Stimulated activated CD4-positive, alpha-beta T cell treated with anti-CD3 and anti-CD28 coated beads, TNF-alpha, amount 100 ng/mL, for 48 hours (primary cell): ENCODE data around the gene SLC17A9.

Source experiments
- DNase-seq, 3 donors: peaks; one replicate each; pipeline ENCODE4 v3.0.0-alpha.2; 2020; ENCODE audit warnings: low read depth in 3 of 3

Gene SLC17A9, protein sequence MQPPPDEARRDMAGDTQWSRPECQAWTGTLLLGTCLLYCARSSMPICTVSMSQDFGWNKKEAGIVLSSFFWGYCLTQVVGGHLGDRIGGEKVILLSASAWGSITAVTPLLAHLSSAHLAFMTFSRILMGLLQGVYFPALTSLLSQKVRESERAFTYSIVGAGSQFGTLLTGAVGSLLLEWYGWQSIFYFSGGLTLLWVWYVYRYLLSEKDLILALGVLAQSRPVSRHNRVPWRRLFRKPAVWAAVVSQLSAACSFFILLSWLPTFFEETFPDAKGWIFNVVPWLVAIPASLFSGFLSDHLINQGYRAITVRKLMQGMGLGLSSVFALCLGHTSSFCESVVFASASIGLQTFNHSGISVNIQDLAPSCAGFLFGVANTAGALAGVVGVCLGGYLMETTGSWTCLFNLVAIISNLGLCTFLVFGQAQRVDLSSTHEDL

DNA sequence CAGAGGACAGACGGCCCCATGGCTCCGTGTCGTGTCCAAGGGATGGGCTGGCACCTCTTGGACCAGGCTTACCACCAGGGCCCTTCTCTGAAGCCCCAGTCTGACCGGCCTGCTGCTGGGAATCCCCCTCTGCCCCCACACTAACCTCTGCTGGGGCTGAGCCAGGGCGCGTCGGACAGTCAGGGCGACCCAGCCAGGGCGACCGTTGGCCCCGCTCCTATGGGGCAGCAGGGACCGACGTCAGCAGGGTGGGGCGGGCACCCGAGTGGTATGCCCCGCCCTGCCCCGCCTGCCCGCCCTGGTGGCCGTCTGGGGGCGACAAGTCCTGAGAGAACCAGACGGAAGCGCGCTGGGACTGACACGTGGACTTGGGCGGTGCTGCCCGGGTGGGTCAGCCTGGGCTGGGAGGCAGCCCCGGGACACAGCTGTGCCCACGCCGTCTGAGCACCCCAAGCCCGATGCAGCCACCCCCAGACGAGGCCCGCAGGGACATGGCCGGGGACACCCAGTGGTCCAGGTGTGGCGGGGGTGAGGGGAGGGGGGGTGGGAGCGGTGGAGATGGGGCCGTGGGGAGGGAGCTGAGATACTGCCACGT, at the start of gene SLC17A9:
TSS of gene SLC17A9 (plus strand) at position 337 of the 595 bp plus-strand sequence. CDS start at position 459, 122 bp downstream.
- DNase-seq: no peak

DNA sequence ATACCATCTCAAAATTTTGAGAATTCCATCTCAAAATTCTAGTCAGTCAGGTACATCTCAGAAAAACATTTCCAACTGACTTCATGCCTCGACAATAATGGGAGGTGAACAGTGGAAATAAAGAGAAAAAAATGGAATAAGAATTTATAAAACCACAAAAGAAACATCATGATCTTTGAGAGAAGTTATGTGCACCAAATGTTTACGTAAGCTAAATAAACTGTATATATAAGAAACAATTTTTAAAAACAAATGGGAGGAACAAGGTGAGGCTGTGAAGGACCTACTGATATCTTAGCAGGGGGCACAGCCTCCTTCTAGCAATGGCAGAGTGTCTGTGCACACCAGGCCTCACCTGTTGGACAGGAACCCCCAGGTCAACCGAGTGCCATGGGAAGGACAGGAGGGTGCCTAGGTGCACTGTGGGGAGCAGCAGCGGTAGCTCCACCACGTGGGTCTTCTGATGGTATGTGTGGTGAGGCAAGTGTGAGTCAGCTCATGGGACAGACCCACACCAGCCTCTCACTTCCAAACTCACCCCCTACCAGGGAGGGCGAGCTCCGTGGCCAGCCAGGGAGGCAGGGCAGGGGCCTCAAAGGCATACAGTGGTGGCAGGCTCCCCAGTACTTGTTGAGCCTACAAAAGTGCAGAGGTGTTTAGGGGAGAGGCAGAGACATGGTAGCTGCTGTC, 49.4 kb upstream of the SLC17A9 start:
- DNase-seq: no peak

DNA sequence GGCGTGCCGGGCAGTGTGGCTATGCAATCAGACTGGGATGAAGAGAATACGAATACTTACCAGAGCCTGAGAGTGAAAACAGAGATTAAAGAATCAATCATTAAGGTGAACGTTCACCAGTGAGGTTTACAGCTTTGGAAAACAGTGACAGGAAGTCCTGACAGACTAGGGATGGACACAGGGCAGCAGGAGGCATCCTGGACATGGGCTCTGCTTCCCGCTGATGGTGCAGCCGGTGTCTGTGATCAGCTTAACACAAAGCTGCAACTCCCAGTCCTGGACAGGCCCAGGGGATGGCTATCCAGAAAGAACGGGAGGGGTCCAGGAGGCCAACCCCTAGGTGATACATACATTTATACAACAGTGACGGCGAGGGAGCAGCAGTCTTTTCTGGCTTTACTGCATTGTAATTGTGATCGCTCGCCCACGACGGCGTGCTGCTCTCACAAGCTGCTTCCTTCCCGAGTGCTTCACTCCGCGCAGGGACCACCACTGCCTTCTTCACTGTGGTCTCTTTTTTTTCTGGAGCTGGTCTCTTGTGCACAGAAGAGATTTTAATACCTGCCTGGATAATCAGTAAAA, 46.9 kb upstream of the SLC17A9 start:
- no peak for DNase-seq

DNA sequence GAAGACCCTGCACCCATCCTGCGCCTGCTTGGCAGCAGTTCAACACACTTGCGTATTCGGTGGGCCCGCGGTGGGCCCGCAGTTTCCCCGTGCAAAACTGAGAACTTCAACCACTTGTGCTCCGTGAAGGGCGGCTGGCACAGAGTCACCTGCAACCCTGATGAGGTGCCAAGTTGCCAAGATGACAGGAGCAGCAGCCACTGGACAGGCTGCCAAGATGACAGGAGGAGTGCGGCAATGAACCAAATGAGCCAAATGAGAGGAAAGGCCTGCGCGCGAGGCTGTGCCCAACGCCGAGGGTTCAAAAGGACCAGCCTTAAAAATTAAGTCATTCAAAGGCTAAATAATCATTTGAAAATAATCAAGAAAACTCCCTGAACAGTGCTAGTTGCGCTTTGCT, 46.3 kb upstream of the SLC17A9 start:
- DNase-seq: no peak

DNA sequence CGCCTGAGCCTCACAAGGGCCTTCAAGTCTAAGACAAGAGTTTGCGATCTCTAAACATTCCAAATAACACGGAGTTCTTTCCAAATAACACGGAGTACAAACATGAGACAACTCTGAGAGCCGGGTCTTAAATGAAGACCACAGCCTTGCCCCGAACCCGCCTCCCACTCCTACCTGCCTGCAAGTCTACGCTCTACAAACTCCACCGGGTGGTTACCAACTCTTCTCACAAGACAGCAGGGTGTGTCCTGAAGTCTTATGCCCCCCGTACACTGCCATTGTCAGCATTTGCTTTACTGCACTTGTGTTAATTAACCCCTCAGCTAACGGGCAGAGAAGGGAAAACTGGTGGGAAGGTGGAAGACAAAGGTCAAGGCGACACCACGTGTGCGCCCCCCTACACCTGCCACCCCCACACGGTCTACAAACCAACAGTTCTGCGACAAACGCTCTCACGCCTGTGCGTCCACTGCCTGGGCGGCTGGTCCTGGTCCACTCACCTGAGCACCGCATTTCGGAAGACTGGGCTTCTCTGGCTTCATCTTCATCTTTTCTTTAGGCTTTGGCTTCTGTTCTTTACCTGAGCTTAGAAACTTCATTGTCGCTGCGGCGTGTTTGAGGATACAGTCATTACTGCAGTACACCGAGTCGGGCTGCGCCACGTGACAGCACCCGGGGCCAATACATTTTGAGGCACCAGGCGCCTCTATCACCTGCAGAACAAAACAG, 45.7 kb upstream of the SLC17A9 start:
- no peak for DNase-seq

DNA sequence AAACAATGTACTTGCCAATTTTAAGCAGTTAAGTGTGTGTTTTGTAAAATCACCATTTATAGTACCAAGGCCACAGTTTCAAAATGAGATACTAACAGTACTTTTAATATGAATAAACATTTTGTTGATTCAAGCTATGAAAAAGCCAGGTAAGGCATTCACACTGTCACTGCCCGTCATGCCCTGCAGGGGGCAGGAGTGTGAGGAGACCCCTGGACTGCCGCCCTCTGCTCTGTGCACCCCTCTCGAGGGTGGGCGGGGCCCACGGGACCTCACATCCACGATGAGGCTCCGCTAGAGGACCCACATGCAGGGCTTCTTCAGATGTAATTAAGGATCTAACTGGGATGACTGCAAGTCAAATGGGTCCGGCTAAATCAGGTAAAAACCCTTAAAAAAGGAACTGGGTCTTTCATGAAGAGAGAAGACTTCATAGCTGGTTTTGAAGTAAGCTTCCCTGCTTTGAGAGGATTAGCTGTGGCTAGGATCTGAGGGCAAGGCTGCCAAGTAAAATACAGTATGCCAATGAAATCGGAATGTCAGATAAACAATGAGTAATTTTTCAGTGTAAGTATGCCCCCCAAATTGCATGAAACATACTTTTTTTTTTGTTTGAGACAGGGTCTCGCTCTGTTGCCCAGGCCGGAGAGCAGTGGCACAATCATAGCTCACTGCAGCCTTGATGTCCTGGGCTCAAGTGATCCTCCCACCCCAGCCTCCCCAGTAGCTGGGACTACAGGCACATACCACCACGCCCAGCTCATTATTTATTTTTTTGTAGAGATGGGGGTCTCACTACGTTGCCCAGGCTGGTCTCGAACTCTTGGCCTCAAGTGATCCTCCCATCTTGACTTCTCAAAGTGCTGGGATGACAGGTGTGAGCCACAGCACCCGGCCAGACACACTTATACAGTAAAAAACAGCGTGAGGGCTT, 44.9 kb upstream of the SLC17A9 start:
- DNase-seq: no peak

DNA sequence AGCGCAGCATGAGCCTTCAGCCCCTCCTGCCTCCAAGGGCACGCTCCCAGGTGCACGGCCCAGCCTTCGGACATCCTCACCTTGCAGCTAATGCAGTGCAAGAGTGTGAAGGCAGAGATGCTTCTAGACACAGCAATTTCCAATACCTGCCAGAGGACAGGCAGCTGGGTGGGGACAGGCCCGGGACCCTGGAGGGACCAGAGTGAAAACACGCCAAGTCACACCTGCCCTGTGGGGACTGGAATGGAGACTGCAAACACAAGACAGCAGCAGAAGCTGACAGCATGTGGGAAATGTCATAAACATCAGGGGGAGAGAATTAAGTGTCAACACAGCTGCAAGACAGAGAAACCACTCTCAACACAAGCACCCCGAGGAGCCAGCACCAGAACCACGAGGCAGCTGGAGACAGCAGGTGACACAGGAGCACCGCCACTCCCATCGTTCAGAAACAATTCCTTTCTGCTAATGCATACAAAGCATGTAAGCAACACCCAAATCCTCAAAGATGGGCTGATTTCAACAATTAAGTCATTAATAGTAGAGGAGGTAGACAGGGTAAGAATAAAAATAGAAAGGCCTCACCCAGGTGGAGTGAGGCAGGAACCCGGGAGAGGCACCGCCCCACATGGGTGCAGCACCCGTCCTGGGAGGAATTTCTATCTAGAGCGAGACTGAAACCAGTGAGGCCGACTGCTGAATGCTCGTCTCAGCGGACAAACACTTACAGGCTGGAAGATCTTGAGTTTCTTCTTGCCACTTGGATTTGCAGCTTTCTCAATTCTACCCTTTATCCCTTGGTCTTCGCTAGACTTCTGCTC, 43.3 kb upstream of the SLC17A9 start:
- no peak for DNase-seq

DNA sequence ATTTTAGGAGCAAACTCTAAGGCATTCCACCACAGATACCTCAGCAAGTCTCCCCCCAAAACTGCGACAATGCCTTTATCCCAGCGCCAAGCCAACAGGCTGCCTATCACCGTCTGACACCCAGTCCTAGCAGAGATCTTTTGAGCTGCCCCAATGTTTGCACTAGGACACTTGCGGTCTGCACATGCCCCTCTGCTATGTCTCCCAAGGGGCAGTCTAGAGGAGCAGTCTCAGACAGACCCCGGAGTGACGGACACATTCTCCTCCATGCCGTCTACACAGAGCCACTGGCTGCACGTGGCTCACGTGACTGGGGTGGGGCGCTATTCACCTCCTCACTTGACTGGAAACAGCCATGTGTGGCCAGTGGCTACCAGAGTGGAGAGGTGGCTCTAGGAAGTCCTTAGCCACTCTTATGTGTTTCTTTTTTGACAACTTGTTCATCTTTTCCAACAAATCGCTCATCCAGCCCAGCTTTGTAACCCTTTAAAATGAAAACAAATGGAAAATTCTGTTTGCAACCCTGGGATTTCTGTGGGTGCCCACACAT, 42.2 kb upstream of the SLC17A9 start:
- DNase-seq: no peak

DNA sequence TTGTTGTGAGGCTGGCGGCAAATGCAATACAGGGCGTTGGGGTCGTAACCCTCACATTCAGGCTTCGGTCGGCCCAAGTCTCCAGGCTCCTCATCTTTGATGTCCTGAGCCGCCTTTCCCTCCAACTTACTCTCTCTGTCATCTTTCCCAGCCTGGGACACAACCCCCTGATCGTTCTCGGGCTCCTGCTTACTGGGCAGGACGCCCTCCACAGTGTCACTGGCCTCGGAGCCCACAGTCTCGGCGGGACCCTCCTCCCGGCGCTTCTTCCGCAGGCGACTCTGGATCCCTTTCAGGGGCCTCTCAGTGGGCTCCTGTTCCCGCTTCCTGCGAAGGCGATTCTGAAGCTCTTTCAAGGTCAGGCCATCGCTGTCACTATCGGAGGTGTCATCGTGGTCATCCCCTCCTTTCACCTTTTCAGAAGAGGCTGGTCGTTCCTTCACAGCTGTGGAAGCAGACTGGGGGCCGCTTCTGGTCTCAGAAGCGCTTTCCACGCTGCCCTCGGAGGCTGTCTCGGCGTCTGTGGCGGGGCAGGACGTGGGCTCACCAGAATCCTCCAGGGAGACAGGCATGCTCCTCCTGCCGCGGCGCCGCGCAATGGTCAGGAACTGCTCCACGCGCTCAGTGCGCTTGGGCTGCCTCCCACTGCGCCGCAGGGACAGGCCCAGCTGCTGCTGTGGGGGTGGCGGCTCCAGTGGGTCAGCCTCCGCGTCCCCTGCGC, 41.6 kb upstream of the SLC17A9 start:
- DNase-seq: no peak

DNA sequence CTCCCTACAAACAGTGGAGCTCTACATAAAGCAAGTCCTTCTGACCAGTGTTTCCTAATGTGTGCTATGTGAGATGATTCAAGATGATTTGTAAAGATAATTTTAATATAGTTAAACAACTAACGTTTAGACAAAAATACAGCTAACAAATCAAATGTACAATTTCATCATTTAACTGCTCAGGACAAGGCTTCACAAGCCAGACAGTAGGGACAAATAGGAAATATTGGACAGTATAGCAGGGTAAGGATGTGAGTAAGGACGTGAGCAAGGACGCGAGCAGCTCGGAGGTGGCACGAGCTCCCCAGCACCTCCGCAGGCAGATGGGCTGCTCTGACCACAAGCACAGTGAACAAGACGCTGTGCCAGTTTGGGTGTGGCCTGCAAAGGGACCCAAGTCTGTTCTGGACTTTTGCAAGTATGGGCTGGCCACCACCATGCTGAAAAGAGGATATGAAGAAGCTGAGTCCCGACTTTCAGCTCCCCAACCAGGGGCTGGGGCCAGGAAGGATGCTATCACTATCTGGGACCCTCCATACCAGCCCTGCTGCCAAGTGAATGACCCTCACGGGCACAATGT, 40.7 kb upstream of the SLC17A9 start:
- DNase-seq: no peak

DNA sequence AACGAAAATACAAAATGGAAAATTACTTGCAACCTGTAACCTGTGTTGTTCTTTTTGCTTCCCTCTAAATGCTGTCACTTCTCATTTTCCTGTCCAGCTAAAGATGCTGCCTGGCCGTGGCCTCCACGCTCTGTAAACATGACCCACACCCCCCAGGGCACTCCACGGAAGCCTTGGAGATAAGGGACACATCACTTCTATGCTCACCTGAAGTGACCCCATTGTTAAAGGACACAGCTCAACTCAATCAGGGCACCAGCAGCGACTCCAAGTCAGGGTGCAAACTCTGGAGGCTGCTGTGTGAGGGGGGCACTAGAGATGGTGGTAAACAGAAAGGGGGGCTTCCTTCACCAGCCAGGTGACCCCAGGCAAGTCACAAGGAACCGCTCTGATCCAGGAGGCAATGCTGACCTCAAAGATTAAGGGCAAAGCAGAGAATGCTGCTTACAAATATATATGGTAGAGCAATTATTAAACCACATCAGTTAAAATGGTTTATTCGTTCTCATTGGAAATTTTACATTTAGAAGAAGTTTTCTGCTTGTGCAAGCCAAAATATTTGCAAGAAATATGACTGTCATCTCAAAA, 39.4 kb upstream of the SLC17A9 start:
- DNase-seq: no peak

DNA sequence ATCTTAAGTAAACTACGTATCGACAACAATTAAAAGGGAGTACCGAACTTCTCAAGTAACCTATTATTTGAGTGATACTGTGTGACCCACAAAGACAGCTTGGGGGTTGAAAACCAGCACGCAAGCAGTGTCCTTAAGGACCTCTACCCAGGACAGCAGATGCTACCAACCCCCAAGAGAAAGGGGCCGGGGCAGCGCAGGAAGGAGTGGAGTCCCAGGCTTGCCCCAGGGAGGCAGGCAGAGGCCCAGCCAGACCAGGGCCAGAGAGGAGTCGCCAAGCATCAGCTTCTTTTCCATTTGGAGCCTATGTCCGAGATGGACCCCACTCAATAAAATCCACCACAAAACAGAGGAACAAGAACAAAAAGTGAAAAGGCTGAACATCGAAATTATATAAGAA, 38.1 kb upstream of the SLC17A9 start:
- DNase-seq: no peak

DNA sequence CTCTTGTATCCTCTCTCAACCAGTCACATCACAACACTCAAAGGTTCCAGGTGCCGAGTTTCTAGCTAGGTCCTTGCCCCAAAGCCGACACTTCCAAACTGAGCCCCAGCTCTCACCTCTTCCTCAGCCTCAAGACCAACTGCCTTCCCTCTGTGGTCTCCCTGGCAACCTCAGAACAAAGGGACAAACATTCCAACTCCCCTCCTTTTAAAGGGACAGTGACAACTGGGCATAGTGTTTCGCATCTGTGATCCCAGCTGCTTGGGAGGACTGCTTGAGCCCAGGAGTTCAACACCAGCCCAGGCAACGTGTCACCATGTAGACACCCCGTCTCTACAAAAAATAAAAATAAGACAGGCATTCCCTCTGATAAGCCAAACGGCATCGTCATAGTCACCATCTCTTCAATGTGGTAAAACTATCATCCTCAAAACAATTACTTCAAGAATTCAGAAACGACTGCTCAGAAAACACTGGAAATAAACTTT, 37.5 kb upstream of the SLC17A9 start:
- no peak for DNase-seq

DNA sequence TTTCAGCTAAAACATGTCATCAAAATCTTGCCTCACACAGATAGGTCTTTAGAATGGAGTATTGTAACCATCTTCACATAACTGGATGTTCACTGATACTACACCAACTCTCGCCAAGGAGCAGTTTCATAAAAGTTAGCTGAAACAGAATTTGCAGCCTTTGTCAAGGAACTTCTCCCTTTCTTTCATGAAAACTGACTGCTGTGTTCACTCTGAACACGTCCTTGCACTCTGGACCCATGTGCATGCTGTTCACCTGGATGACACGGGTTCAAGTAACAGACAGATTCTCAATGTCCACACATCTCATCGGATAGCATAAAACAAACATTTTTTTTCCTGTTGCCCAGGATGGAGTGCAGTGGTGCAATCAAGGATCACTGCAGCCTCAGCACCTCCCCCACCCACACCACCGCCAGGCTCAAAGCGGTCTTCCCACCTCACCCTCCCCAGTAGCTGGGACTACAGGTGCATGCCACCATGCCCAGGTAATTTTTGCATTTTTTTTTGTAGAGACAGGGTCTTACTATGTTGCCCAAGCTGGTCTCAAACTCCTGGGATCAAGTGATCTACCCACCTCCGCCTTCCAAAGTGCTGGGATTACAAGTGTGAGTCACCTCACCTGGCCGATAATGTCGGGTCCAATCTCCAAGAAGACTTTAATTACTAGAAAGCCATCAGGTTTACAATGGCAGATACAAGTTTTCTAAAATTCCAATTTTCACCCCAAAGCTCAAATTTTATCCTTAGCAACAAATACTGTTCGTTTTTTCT, 35.6 kb upstream of the SLC17A9 start:
- DNase-seq: no peak

DNA sequence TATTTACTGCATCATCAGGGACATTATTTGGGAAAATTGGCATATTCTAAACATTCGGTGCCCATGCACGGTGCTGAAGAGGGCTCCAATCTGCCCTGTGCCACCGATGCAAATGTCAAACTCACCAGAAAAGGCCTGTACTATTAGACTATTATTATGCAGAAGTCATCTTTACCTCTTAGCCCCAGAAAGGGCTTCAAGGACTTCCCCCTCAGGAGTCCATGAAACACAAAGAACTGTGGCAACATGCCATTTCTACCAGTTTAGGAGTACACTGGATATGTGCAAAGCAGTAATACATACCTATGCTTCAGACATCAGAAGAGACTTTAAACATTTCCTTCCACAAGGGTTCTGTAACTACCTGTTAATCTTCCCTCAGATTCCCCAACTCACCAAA, 34.8 kb upstream of the SLC17A9 start:
- DNase-seq: no peak

DNA sequence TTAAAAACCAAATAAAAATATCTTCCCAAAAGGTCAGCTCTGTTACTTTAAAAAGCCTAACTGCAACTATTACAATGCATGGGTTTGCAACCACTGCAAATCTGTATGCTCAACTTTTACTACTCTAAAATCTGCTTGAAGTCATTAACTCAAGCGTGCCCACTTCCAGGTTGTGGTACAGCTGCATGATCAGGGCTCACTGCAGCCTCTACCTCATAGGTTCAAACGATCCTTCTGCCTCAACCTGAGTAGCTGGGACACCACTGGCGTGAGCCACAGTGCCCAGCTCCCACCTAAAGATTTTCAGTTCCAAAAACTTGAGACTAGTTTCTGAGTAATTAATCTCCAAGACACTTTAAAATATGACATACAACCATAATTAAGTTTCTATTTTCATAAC, 34.4 kb upstream of the SLC17A9 start:
- no peak for DNase-seq

DNA sequence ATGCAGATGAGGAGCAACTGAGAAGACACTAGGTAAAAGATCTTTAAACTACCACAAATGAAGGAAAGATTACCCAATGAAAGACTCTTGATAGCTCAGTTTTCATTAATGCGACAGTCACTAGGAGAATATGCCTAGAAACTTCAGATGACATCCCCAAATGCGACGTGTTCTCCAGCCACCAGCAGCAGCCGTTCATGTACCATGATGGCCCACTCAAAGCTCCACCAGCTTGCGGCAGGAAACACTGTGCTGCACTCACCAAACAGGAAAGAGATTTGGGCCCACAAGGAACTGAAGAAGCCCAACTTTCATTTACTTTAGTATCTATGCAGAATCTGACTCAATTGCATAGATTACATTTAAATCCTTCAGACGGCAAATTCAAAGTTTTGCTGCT, 33.7 kb upstream of the SLC17A9 start:
- DNase-seq: peak in 1 of 3 donors; percentile 40
